ENCODE data around the gene USP44.

The USP44 gene

GRCh38 chr12:95549392-95550084, 1.7 kb downstream of the USP44 start:
- POLR2A ChIA-PET (ENCODE audit: low non-redundant PET): no interaction called here
- H3K27ac ChIP-seq: no peak overlapping the region
- TF ChIP-seq CTCF (conservative IDR thresholded peaks at IDR 0.05; ENCODE audit: low read depth): no peak
- no peak for DNase-seq (ENCODE audit: low spot score)
- CTCF ChIA-PET: interaction anchor here (0.7 kb wide), 1 partner anchor 244 kb away, joined by 3 read pairs; no protein-coding TSS in a partner anchor

- DNase-seq (ENCODE audit: low spot score): peak; percentile 12
- ChIA-PET POLR2A (ENCODE audit: low non-redundant PET) (no interaction called here), CTCF (no interaction called here)
- TF ChIP-seq CTCF (conservative IDR thresholded peaks at IDR 0.05; ENCODE audit: low read depth): no peak
- H3K27ac ChIP-seq: no peak overlapping the region
These were observed 2.5 kb downstream of the USP44 start for GRCh38 chr12:95548539-95549391.

- DNase-seq (ENCODE audit: low spot score): no peak
- no peak for TF ChIP-seq CTCF (conservative IDR thresholded peaks at IDR 0.05; ENCODE audit: low read depth)
- ChIA-PET POLR2A (ENCODE audit: low non-redundant PET) (no interaction called here), CTCF (interaction anchor here (1.0 kb wide), 1 partner anchor 455 kb away, joined by 5 read pairs; no protein-coding TSS in a partner anchor)
- no peak overlapping the region for H3K27ac ChIP-seq
These were observed 3.2 kb downstream of the USP44 start for GRCh38 chr12:95548056-95548538.

GRCh38 chr12:95547522-95548055, 3.7 kb downstream of the USP44 start:
- no peak for DNase-seq (ENCODE audit: low spot score)
- POLR2A ChIA-PET (ENCODE audit: low non-redundant PET): no interaction called here
- no peak overlapping the region for H3K27ac ChIP-seq
- CTCF ChIA-PET: interaction anchor here (1.0 kb wide), 1 partner anchor 454 kb away, joined by 5 read pairs; no protein-coding TSS in a partner anchor
- TF ChIP-seq CTCF (conservative IDR thresholded peaks at IDR 0.05; ENCODE audit: low read depth): no peak

- no peak for TF ChIP-seq CTCF (conservative IDR thresholded peaks at IDR 0.05; ENCODE audit: low read depth)
- ChIA-PET CTCF (no interaction called here), POLR2A (ENCODE audit: low non-redundant PET) (no interaction called here)
- no peak for DNase-seq (ENCODE audit: low spot score)
- H3K27ac ChIP-seq: no peak overlapping the region
These were observed 4.8 kb downstream of the USP44 start for GRCh38 chr12:95546491-95546813.

- ChIA-PET CTCF (no interaction called here), POLR2A (ENCODE audit: low non-redundant PET) (no interaction called here)
- DNase-seq (ENCODE audit: low spot score): no peak
- TF ChIP-seq CTCF (conservative IDR thresholded peaks at IDR 0.05; ENCODE audit: low read depth): no peak
- no peak overlapping the region for H3K27ac ChIP-seq
These were observed 5.4 kb downstream of the USP44 start for GRCh38 chr12:95545731-95546490.

All from RWPE1 (cell line).